IMR-90 (cell line): ENCODE data around the gene SERPINH1. TPM values are rescaled to one million over a fixed set of nuclear protein-coding genes. Genes with fewer than 3 reads are reported as not detected.

Source experiments
- ATAC-seq: fragments of 200-7000 bp; cut with Tn5 transposase; 2 replicates; pipeline ENCODE4 v1.9.1; 2020; ENCODE audit warnings: low read depth, mild to moderate bottlenecking, moderate library complexity
- BruUV-seq: library from RNA; stranded (reverse); fragments of 400-500 nt; replicated peaks from 2 replicates; lab custom pipeline; 2021; lab: Mats Ljungman, UMichigan
- CTCF ChIA-PET: fragments of 300-600 bp; formaldehyde crosslinking; extraction: SDS; loops from one replicate; lab custom pipeline; 2021; ENCODE audit warnings: antibody characterized with exemption; lab: Yijun Ruan, JAX
- POLR2A ChIA-PET: fragments of 300-600 bp; sonication (Branson Sonifier 250); formaldehyde crosslinking; loops from one replicate; lab custom pipeline; 2022; ENCODE audit warnings: antibody characterized with exemption; ENCODE audit not compliant: unreplicated experiment; lab: Charles Lee
- DNase-seq: peaks from one replicate; pipeline ENCODE4 v3.0.0; 2013
- H2AFZ ChIP-seq: replicated peaks from 2 replicates; pipeline ENCODE3; 2013; ENCODE audit warnings: low read length, mild to moderate bottlenecking; ENCODE audit not compliant: poor library complexity
- H2AK5ac ChIP-seq: 2 replicates; pipeline ENCODE4 v1.6.1; 2013; ENCODE audit warnings: low read depth, low read length, inconsistent platforms
- H2AK9ac ChIP-seq: replicated peaks from 2 replicates; pipeline ENCODE3; 2013; ENCODE audit warnings: mild to moderate bottlenecking, low read depth, low read length, moderate library complexity; ENCODE audit not compliant: poor library complexity
- H2BK120ac ChIP-seq: 2 replicates; pipeline ENCODE4 v1.6.1; 2013; ENCODE audit warnings: low read depth, low read length, inconsistent platforms
- H2BK15ac ChIP-seq: 3 replicates; pipeline ENCODE4 v1.6.1; 2013; ENCODE audit warnings: low read depth, low read length, inconsistent platforms
- H2BK20ac ChIP-seq: 2 replicates; pipeline ENCODE4 v1.6.1; 2013; ENCODE audit warnings: low read depth, mild to moderate bottlenecking, inconsistent platforms, low read length, moderate library complexity
- H2BK5ac ChIP-seq: 2 replicates; pipeline ENCODE4 v1.6.1; 2013; ENCODE audit warnings: mild to moderate bottlenecking, low read depth, low read length, inconsistent platforms; ENCODE audit not compliant: poor library complexity, severe bottlenecking
- H3K14ac ChIP-seq: replicated peaks from 2 replicates; pipeline ENCODE4 v1.6.1; 2013; ENCODE audit warnings: low read depth, low read length, inconsistent platforms
- H3K18ac ChIP-seq: 2 replicates; pipeline ENCODE4 v1.6.1; 2013; ENCODE audit warnings: low read depth, low read length, control low read depth
- H3K23ac ChIP-seq: 2 replicates; pipeline ENCODE4 v1.6.1; 2013; ENCODE audit warnings: low read depth, low read length, inconsistent platforms
- H3K27ac ChIP-seq: 2 replicates; pipeline ENCODE4 v1.5.1; 2013; ENCODE audit warnings: mild to moderate bottlenecking, control low read depth, low read length; ENCODE audit not compliant: insufficient read depth
- H3K27me3 ChIP-seq: 2 replicates; pipeline ENCODE4 v1.6.1; 2013; ENCODE audit warnings: low read length; ENCODE audit not compliant: control insufficient read depth, insufficient read depth
- H3K36me3 ChIP-seq: 2 replicates; pipeline ENCODE4 v1.6.1; 2013; ENCODE audit warnings: low read length, mixed read lengths; ENCODE audit not compliant: control insufficient read depth, insufficient read depth
- H3K4ac ChIP-seq: 2 replicates; pipeline ENCODE4 v1.6.1; 2013; ENCODE audit warnings: low read depth, low read length, inconsistent platforms
- H3K4me1 ChIP-seq: 2 replicates; pipeline ENCODE4 v1.6.1; 2013; ENCODE audit warnings: low read length, mixed read lengths; ENCODE audit not compliant: control insufficient read depth, insufficient read depth
- H3K4me2 ChIP-seq: 2 replicates; pipeline ENCODE4 v1.6.1; 2013; ENCODE audit warnings: low read depth, mild to moderate bottlenecking, control low read depth, low read length, moderate library complexity
- H3K4me3 ChIP-seq: 2 replicates; pipeline ENCODE4 v1.5.1; 2013; ENCODE audit warnings: low read depth, mild to moderate bottlenecking, control low read depth, low read length, moderate library complexity; ENCODE audit not compliant: insufficient read depth
- H3K56ac ChIP-seq: 2 replicates; pipeline ENCODE4 v1.6.1; 2013; ENCODE audit warnings: low read length, inconsistent platforms; ENCODE audit not compliant: insufficient read depth; ENCODE audit errors: extremely low read depth
- H3K79me1 ChIP-seq, 2 experiments: 2 replicates each; pipeline ENCODE4 v1.6.1; 2013; ENCODE audit warnings: low read length in 2 of 2, inconsistent platforms in 1 of 2, low read depth in 1 of 2
- H3K9ac ChIP-seq: 2 replicates; pipeline ENCODE4 v1.6.1; 2013; ENCODE audit warnings: low read depth, low read length, control low read depth
- H3K9me1 ChIP-seq: 2 replicates; pipeline ENCODE4 v1.6.1; 2013; ENCODE audit warnings: low read length, inconsistent platforms; ENCODE audit not compliant: insufficient read depth
- H3K9me3 ChIP-seq: 2 replicates; pipeline ENCODE4 v1.6.1; 2013; ENCODE audit warnings: low read length; ENCODE audit not compliant: control insufficient read depth, insufficient read depth
- H4K20me1 ChIP-seq: 2 replicates; pipeline ENCODE4 v1.6.1; 2013; ENCODE audit warnings: low read length, inconsistent platforms; ENCODE audit not compliant: insufficient read depth
- H4K5ac ChIP-seq: 2 replicates; pipeline ENCODE4 v1.6.1; 2013; ENCODE audit warnings: mild to moderate bottlenecking, low read depth, low read length, control low read depth
- H4K8ac ChIP-seq, 2 experiments: 2 replicates each; pipeline ENCODE4 v1.6.1; 2013; ENCODE audit warnings: low read depth in 2 of 2, low read length in 2 of 2, control low read depth in 1 of 2, inconsistent platforms in 1 of 2
- H4K91ac ChIP-seq: 2 replicates; pipeline ENCODE4 v1.6.1; 2013; ENCODE audit warnings: low read depth, low read length, inconsistent platforms; ENCODE audit not compliant: insufficient read depth
- BHLHE40 ChIP-seq: fragments of 150-350 bp; IDR thresholded peaks from 2 replicates; pipeline ENCODE4 v1.6.1; 2016; ENCODE audit warnings: mild to moderate bottlenecking, low read depth, low read length
- CEBPB ChIP-seq: IDR thresholded peaks from 2 replicates; pipeline ENCODE4 v1.6.1; 2012; ENCODE audit warnings: low read depth, low read length, improper control_type of control experiment
- CHD1 ChIP-seq: IDR thresholded peaks from 2 replicates; pipeline ENCODE4 v1.6.1; 2012; ENCODE audit warnings: low read depth, low read length, improper control_type of control experiment
- ELK1 ChIP-seq: fragments of 150-350 bp; IDR thresholded peaks from 2 replicates; pipeline ENCODE4 v1.6.1; 2016; ENCODE audit warnings: low read depth, mild to moderate bottlenecking, low read length, moderate library complexity, borderline replicate concordance
- FOS ChIP-seq: fragments of 150-350 bp; IDR thresholded peaks from 2 replicates; pipeline ENCODE4 v1.6.1; 2016; ENCODE audit warnings: low read depth, low read length
- MAZ ChIP-seq: IDR thresholded peaks from 2 replicates; pipeline ENCODE4 v1.6.1; 2012; ENCODE audit warnings: low read depth, mild to moderate bottlenecking, low read length, improper control_type of control experiment, moderate library complexity, borderline replicate concordance
- MXI1 ChIP-seq: IDR thresholded peaks from 2 replicates; pipeline ENCODE4 v1.6.1; 2012; ENCODE audit warnings: low read depth, mild to moderate bottlenecking, low read length, moderate library complexity, borderline replicate concordance
- NFE2L2 ChIP-seq: fragments of 150-350 bp; IDR thresholded peaks from 2 replicates; pipeline ENCODE4 v1.6.1; 2016; ENCODE audit warnings: low read depth, mild to moderate bottlenecking, low read length
- POLR2A ChIP-seq: IDR thresholded peaks from 2 replicates; pipeline ENCODE4 v1.6.1; 2012; ENCODE audit warnings: mild to moderate bottlenecking, low read depth, low read length
- RCOR1 ChIP-seq: IDR thresholded peaks from 2 replicates; pipeline ENCODE4 v1.6.1; 2012; ENCODE audit warnings: mild to moderate bottlenecking, low read length, improper control_type of control experiment; ENCODE audit not compliant: insufficient replicate concordance
- SMC3 ChIP-seq: fragments of 150-350 bp; IDR thresholded peaks from 2 replicates; pipeline ENCODE4 v1.6.1; 2016; ENCODE audit warnings: low read depth, mild to moderate bottlenecking, antibody characterized with exemption, low read length, moderate library complexity
- WGBS, 2 experiments: methylation state at CpG; one replicate each; pipeline versions ENCODE4 v1.1.5 to v1.1.7; 2013; ENCODE audit warnings: missing lambda C conversion rate in 2 of 2; ENCODE audit not compliant: insufficient read length in 1 of 2; ENCODE audit errors: extremely low coverage in 2 of 2; 5-methylcytosine and 5-hydroxymethylcytosine counted together
- dilution Hi-C: fragments of 300-500 bp; cut with HindIII; formaldehyde crosslinking; loops from one replicate; pipeline ENCODE4 v1.14.3; 2018; ENCODE audit warnings: low sequenced_read_pairs; ENCODE audit not compliant: unreplicated experiment
- in situ Hi-C: fragments of 300-500 bp; cut with MboI; formaldehyde crosslinking; loops from 3 replicates; pipeline ENCODE4 v1.14.3; 2019; ENCODE audit warnings: low sequenced_read_pairs, inconsistent platforms, mixed read lengths
- intact Hi-C: fragments of 100-400 bp; cut with micrococcal nuclease; formaldehyde crosslinking; loops from 2 replicates; pipeline ENCODE4 v1.10.0; 2022
- polyA plus RNA-seq, 3 experiments: library from polyadenylated mRNA; depleted of rRNA; stranded (reverse); fragments of >200 nt; gene quantifications; 2 replicates each; pipeline ENCODE4 v1.2.3, GENCODE V29; 2012; ENCODE audit warnings: low replicate concordance in 1 of 3
- total RNA-seq: library from RNA; depleted of rRNA; stranded (reverse); fragments of >200 nt; gene quantifications from 2 replicates; pipeline ENCODE4 v1.2.3, GENCODE V29; 2012
- TF ChIP-seq, protein P1 (sequence below): fragments of 150-350 bp; IDR thresholded peaks from 2 replicates; pipeline ENCODE4 v1.6.1; 2017; ENCODE audit warnings: mild to moderate bottlenecking, antibody characterized with exemption, low read length, low read depth
- TF ChIP-seq, protein P2 (sequence below): conservative IDR thresholded peaks from 2 replicates; pipeline ENCODE4 v1.5.1; 2012; ENCODE audit warnings: mild to moderate bottlenecking, low read depth, low read length, improper control_type of control experiment

SERPINH1 gene
- total and polyA plus RNA-seq, 2 of the 4 experiments (the other 2 are of a cell fraction): 841 to 1,857 TPM

DNA sequence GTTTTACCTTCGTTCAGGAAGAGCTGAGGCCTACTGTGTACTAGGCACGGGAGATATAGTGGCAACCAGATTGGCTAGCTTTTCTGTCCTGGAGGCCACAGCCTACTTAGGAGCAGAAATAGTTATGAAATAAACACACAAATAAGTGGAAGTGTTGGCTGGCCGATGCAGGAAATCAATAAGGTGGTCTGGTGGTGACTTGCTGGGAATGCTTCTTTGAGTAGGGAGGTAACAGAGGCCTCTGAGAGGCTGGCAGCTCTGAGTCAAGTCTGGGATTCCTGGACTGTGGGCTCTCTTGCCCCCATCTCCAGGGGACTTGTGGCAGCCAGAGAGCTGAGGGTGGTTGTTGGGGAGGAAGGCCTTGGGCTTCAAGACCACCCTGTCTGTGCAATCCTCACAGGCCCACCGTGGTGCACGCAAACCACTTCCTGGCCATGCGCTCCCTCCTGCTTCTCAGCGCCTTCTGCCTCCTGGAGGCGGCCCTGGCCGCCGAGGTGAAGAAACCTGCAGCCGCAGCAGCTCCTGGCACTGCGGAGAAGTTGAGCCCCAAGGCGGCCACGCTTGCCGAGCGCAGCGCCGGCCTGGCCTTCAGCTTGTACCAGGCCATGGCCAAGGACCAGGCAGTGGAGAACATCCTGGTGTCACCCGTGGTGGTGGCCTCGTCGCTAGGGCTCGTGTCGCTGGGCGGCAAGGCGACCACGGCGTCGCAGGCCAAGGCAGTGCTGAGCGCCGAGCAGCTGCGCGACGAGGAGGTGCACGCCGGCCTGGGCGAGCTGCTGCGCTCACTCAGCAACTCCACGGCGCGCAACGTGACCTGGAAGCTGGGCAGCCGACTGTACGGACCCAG is 4.1 kb downstream of the SERPINH1 start:
- 92% methylated on average over 30 of the region's 43 CpGs; no CpG with 5 or more reads in 1 of the 2 experiments for WGBS, 2 experiments
- H3K4me1 ChIP-seq: peaks cover 26% of the 10 kb centered on the region
- DNase-seq (no peak), ATAC-seq (no peak)
- no peak overlapping the region for H3K27ac ChIP-seq
- no peak overlapping the region for H4K91ac ChIP-seq
- H2BK120ac ChIP-seq: no peak overlapping the region
- BruUV-seq: no TSS peak
- H2BK15ac ChIP-seq: no peak overlapping the region
- no peak overlapping the region for H2AFZ ChIP-seq
- intact Hi-C loops: no loop called here
- H3K4me2 ChIP-seq: peak overlapping the region; percentile 56
- POLR2A ChIA-PET: interaction anchor here (0.6 to 3.9 kb wide), 4 partner anchors 8 to 176 kb away, joined by 3 to 27 read pairs (median 6); no protein-coding TSS in a partner anchor
- dilution Hi-C loops: no loop called here
- H3K4ac ChIP-seq: peak overlapping the region; percentile 29; the same call in 1 of the 2 replicates
- in situ Hi-C loops: no loop called here
- H3K56ac ChIP-seq: no peak overlapping the region
- H4K20me1 ChIP-seq: peaks cover 89% of the 10 kb centered on the region
- H3K79me1 ChIP-seq: peaks cover 23 to 69% of the 10 kb centered on the region in 2 experiments
- H4K5ac ChIP-seq: no peak overlapping the region
- CTCF ChIA-PET: interaction anchor here (0.6 to 1.7 kb wide), 4 partner anchors 12 to 103 kb away, joined by 3 to 4 read pairs (median 3); partner anchors contain the start of gene MAP6
- peaks cover 62% of the 10 kb centered on the region for H3K36me3 ChIP-seq
- peaks cover 1% of the 10 kb centered on the region for H3K9me1 ChIP-seq
- H3K9ac ChIP-seq: peak overlapping the region; percentile 29; the same call in 1 of the 2 replicates
- no peaks in the 10 kb centered on the region for H3K9me3 ChIP-seq
- H3K23ac ChIP-seq: peak overlapping the region; percentile 39
- H4K8ac ChIP-seq: 0 out of 4 replicates have a peak overlapping the region, but pooled peaks of 1 of the 2 experiments have one; percentile 6
- no peaks in the 10 kb centered on the region for H3K27me3 ChIP-seq
- H3K4me3 ChIP-seq: no peak overlapping the region
- no peak overlapping the region for H3K18ac ChIP-seq
- H2BK5ac ChIP-seq: peak overlapping the region; percentile 53
- H3K14ac ChIP-seq: no peak overlapping the region; the same call in 1 of the 2 replicates
- no peak overlapping the region for H2BK20ac ChIP-seq
- H2AK5ac ChIP-seq: no peak overlapping the region
- H2AK9ac ChIP-seq: peak overlapping the region; percentile 85
- no peak for TF ChIP-seq SMC3
- no peak for TF ChIP-seq FOS
- no peak for TF ChIP-seq MXI1
- no peak for TF ChIP-seq POLR2A
- no peak for TF ChIP-seq RCOR1
- TF ChIP-seq, protein P1, sequence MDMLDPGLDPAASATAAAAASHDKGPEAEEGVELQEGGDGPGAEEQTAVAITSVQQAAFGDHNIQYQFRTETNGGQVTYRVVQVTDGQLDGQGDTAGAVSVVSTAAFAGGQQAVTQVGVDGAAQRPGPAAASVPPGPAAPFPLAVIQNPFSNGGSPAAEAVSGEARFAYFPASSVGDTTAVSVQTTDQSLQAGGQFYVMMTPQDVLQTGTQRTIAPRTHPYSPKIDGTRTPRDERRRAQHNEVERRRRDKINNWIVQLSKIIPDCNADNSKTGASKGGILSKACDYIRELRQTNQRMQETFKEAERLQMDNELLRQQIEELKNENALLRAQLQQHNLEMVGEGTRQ: no peak
- TF ChIP-seq CHD1: no peak
- no peak for TF ChIP-seq ELK1
- TF ChIP-seq BHLHE40: no peak
- TF ChIP-seq, protein P2, sequence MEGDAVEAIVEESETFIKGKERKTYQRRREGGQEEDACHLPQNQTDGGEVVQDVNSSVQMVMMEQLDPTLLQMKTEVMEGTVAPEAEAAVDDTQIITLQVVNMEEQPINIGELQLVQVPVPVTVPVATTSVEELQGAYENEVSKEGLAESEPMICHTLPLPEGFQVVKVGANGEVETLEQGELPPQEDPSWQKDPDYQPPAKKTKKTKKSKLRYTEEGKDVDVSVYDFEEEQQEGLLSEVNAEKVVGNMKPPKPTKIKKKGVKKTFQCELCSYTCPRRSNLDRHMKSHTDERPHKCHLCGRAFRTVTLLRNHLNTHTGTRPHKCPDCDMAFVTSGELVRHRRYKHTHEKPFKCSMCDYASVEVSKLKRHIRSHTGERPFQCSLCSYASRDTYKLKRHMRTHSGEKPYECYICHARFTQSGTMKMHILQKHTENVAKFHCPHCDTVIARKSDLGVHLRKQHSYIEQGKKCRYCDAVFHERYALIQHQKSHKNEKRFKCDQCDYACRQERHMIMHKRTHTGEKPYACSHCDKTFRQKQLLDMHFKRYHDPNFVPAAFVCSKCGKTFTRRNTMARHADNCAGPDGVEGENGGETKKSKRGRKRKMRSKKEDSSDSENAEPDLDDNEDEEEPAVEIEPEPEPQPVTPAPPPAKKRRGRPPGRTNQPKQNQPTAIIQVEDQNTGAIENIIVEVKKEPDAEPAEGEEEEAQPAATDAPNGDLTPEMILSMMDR: no peak
- TF ChIP-seq MAZ: no peak
- no peak for TF ChIP-seq CEBPB
- TF ChIP-seq NFE2L2: no peak
